ENCODE data around the gene SZRD1. TPM values are rescaled to one million over a fixed set of nuclear protein-coding genes. Genes with fewer than 3 reads are reported as not detected.

The SZRD1 gene
- total and polyA plus RNA-seq, 9 of the 15 experiments (the other 6 are each of a cell fraction or from before 2014, with no cell fraction given): 3.9 to 149 (median 82.5) TPM

GRCh38 chr1:16367258-16367967 is 371 bp downstream of the SZRD1 start (continued):
- TF ChIP-seq NCOA1 (IDR thresholded peaks at IDR 0.05; ENCODE audit: low read depth): 0 out of 2 replicates have a peak, but pooled peaks have one; percentile 51
- TF ChIP-seq, protein P1, sequence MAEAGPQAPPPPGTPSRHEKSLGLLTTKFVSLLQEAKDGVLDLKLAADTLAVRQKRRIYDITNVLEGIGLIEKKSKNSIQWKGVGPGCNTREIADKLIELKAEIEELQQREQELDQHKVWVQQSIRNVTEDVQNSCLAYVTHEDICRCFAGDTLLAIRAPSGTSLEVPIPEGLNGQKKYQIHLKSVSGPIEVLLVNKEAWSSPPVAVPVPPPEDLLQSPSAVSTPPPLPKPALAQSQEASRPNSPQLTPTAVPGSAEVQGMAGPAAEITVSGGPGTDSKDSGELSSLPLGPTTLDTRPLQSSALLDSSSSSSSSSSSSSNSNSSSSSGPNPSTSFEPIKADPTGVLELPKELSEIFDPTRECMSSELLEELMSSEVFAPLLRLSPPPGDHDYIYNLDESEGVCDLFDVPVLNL (CRISPR knock-in tag; IDR thresholded peaks at IDR 0.05; ENCODE audit: low read depth): no peak; the same call in 1 of the 2 replicates
- no peak for TF ChIP-seq ZNF140 (CRISPR knock-in tag; IDR thresholded peaks at IDR 0.05)
- peak; percentile 85 for TF ChIP-seq ZBTB7A (IDR thresholded peaks at IDR 0.05; ENCODE audit: borderline replicate concordance, control insufficient read depth, low read depth, low read length)
- TF ChIP-seq NFATC3 (IDR thresholded peaks at IDR 0.05): no peak
- peak; percentile 55; the same call in 1 of the 2 replicates for TF ChIP-seq TAF7 (tag; IDR thresholded peaks at IDR 0.05)
- TF ChIP-seq GABPA (tag; conservative IDR thresholded peaks at IDR 0.05; ENCODE audit: low read depth): no peak
- TF ChIP-seq KLF1 (tag; IDR thresholded peaks at IDR 0.05): 0 out of 2 replicates have a peak, but pooled peaks have one; percentile 12
- TF ChIP-seq ETV6 (IDR thresholded peaks at IDR 0.05; ENCODE audit: borderline replicate concordance in 1 of 2, low read depth in 2 of 2, low read length in 1 of 2): no peak
- TF ChIP-seq ETV6 (CRISPR knock-in tag; IDR thresholded peaks at IDR 0.05; ENCODE audit: borderline replicate concordance): 0 out of 2 replicates have a peak, but pooled peaks have one; percentile 49
- TF ChIP-seq XRCC3 (IDR thresholded peaks at IDR 0.05): no peak
- no peak for TF ChIP-seq IRF1 (CRISPR knock-in tag; IDR thresholded peaks at IDR 0.05; ENCODE audit: borderline replicate concordance)
- TF ChIP-seq, protein P2, sequence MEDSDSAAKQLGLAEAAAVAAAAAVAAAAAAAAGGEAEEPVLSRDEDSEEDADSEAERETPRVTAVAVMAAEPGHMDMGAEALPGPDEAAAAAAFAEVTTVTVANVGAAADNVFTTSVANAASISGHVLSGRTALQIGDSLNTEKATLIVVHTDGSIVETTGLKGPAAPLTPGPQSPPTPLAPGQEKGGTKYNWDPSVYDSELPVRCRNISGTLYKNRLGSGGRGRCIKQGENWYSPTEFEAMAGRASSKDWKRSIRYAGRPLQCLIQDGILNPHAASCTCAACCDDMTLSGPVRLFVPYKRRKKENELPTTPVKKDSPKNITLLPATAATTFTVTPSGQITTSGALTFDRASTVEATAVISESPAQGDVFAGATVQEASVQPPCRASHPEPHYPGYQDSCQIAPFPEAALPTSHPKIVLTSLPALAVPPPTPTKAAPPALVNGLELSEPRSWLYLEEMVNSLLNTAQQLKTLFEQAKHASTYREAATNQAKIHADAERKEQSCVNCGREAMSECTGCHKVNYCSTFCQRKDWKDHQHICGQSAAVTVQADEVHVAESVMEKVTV (CRISPR knock-in tag; IDR thresholded peaks at IDR 0.05): no peak
- TF ChIP-seq, protein P3, sequence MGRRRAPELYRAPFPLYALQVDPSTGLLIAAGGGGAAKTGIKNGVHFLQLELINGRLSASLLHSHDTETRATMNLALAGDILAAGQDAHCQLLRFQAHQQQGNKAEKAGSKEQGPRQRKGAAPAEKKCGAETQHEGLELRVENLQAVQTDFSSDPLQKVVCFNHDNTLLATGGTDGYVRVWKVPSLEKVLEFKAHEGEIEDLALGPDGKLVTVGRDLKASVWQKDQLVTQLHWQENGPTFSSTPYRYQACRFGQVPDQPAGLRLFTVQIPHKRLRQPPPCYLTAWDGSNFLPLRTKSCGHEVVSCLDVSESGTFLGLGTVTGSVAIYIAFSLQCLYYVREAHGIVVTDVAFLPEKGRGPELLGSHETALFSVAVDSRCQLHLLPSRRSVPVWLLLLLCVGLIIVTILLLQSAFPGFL (CRISPR knock-in tag; IDR thresholded peaks at IDR 0.05): peak; percentile 95; the same call in 1 of the 2 replicates
- no peak for TF ChIP-seq ETS2 (tag; IDR thresholded peaks at IDR 0.05; ENCODE audit: borderline replicate concordance, poor library complexity, severe bottlenecking)
- no peak for TF ChIP-seq SP2 (IDR thresholded peaks at IDR 0.05; ENCODE audit: extremely low read depth, low read depth, low read length, poor library complexity, severe bottlenecking)
- TF ChIP-seq SREBF1 (IDR thresholded peaks at IDR 0.05; ENCODE audit: borderline replicate concordance, low read depth, low read length): no peak
- TF ChIP-seq, protein P4, sequence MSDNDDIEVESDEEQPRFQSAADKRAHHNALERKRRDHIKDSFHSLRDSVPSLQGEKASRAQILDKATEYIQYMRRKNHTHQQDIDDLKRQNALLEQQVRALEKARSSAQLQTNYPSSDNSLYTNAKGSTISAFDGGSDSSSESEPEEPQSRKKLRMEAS (CRISPR knock-in tag; IDR thresholded peaks at IDR 0.05): peak; percentile 76
- TF ChIP-seq PHF20 (IDR thresholded peaks at IDR 0.05; ENCODE audit: partially characterized antibody): peak; percentile 88
- TF ChIP-seq ZNF146 (CRISPR knock-in tag; IDR thresholded peaks at IDR 0.05; ENCODE audit: unreplicated experiment): no peak
- peak; percentile 91 for TF ChIP-seq SIN3B (IDR thresholded peaks at IDR 0.05; ENCODE audit: low read depth)
- TF ChIP-seq MAZ (CRISPR knock-in tag; conservative IDR thresholded peaks at IDR 0.05 in 1 of 2, IDR thresholded peaks at IDR 0.05 in 1 of 2): peak; percentile 97 to 99
